Measurements from ENCODE around the gene PEX26. TPM values are rescaled to one million over a fixed set of nuclear protein-coding genes. Genes with fewer than 3 reads are reported as not detected.

PEX26 gene
- total and polyA plus RNA-seq, 4 donors = 3.5 to 21.0 (median 16.9) TPM

DNA sequence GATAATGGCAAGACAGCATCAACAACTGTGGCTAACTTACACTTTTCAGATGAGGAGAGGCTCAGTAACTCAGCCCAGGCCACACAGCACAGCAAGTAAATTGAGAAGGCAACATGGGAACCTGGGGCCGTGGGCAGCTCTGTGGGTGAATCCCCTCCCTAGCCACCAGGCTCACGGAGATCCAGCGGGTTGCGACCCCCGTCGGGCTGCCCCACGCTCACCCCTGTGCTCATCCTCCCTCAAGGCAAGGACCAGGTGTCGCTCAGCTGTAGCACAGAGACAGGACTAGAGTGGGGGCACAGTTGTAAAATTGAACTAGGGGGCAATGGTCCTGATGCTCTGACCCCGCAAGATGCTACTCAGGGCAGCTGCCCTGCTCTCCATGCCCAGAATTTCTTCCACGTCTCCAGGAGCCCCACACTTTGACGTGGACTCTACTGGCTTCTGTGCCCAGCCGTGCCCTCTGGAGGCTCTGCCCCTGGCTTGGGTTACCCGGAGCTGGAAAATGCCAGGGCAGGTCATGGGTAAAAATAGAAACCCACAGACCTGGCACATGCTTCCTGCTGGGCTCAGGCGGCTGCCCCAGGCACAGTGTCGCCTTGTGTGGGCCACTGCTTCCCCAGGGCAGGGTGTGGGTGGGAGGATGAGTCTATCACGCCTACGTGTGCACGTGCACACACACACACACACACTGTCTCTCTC, 41.8 kb downstream of the PEX26 start:
- peaks cover 0 to 4% (median 0%) of the 10 kb centered on the region in 4 donors for H3K4me1 ChIP-seq (ENCODE audit: control insufficient read depth in 4 of 4, insufficient read depth in 4 of 4, low read length in 3 of 4)
- H3K27ac ChIP-seq (ENCODE audit: low read depth in 1 of 2, low read length in 2 of 2) = no peak overlapping the region
- no peak overlapping the region for H3K4me3 ChIP-seq (ENCODE audit: low read depth in 1 of 3, low read length in 3 of 3)
- DNase-seq (ENCODE audit: low spot score) = no peak
- H3K9me3 ChIP-seq (ENCODE audit: control insufficient read depth in 4 of 4, low read length in 3 of 4) = no peaks in the 10 kb centered on the region
- H3K36me3 ChIP-seq (ENCODE audit: control insufficient read depth in 4 of 4, insufficient read depth in 3 of 4, low read depth in 1 of 4, low read length in 3 of 4) = no peaks in the 10 kb centered on the region
- TF ChIP-seq, protein P1, sequence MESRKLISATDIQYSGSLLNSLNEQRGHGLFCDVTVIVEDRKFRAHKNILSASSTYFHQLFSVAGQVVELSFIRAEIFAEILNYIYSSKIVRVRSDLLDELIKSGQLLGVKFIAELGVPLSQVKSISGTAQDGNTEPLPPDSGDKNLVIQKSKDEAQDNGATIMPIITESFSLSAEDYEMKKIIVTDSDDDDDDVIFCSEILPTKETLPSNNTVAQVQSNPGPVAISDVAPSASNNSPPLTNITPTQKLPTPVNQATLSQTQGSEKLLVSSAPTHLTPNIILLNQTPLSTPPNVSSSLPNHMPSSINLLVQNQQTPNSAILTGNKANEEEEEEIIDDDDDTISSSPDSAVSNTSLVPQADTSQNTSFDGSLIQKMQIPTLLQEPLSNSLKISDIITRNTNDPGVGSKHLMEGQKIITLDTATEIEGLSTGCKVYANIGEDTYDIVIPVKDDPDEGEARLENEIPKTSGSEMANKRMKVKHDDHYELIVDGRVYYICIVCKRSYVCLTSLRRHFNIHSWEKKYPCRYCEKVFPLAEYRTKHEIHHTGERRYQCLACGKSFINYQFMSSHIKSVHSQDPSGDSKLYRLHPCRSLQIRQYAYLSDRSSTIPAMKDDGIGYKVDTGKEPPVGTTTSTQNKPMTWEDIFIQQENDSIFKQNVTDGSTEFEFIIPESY (IDR thresholded peaks at IDR 0.05) = no peak
- TF ChIP-seq FOXA1 (IDR thresholded peaks at IDR 0.05) (no peak), NR2F2 (IDR thresholded peaks at IDR 0.05) (no peak), EGR1 (IDR thresholded peaks at IDR 0.05; ENCODE audit: low read depth in 2 of 2) (no peak), GABPA (IDR thresholded peaks at IDR 0.05 in 1 of 2, conservative IDR thresholded peaks at IDR 0.05 in 1 of 2) (no peak)
- no peak overlapping the region for H3K9ac ChIP-seq (ENCODE audit: low read depth in 1 of 2, low read length in 2 of 2)
- WGBS = 69% methylated on average over 18 of the region's 18 CpGs
- no peaks in the 10 kb centered on the region for H3K27me3 ChIP-seq (ENCODE audit: control insufficient read depth in 4 of 4, insufficient read depth in 4 of 4, low read length in 3 of 4)

DNA sequence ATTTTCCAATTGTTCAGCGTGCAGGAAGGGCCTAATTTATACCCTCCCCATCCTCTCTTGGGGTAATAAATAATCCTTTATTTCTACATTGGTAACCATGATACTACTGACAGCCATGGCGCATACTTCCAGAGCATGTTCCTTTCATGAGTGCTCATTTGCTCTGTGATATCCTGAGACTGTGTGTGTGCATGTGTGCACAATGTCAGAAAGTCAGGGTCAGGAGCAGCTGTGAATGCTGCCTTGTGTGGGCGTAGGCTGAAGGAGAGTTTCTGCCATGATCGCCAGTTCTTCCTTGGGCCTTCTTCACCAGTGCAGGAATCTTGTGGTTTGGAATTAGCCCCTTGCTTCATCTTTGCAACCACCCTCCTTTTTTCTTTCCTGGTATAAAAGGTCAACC, 43.1 kb downstream of the PEX26 start:
- 98% methylated on average over 4 of the region's 4 CpGs for WGBS
- Histone ChIP-seq H3K4me3 (ENCODE audit: low read depth in 1 of 3, low read length in 3 of 3) (no peak overlapping the region), H3K27ac (ENCODE audit: low read depth in 1 of 2, low read length in 2 of 2) (no peak overlapping the region), H3K36me3 (ENCODE audit: control insufficient read depth in 4 of 4, insufficient read depth in 3 of 4, low read depth in 1 of 4, low read length in 3 of 4) (no peaks in the 10 kb centered on the region), H3K9ac (ENCODE audit: low read depth in 1 of 2, low read length in 2 of 2) (no peak overlapping the region), H3K9me3 (ENCODE audit: control insufficient read depth in 4 of 4, low read length in 3 of 4) (no peaks in the 10 kb centered on the region), H3K4me1 (ENCODE audit: control insufficient read depth in 4 of 4, insufficient read depth in 4 of 4, low read length in 3 of 4) (peaks cover 0 to 4% (median 0%) of the 10 kb centered on the region in 4 donors), H3K27me3 (ENCODE audit: control insufficient read depth in 4 of 4, insufficient read depth in 4 of 4, low read length in 3 of 4) (no peaks in the 10 kb centered on the region)
- TF ChIP-seq, protein P1 (IDR thresholded peaks at IDR 0.05) = no peak
- TF ChIP-seq RXRA (IDR thresholded peaks at IDR 0.05) = no peak
- TF ChIP-seq YY1 (IDR thresholded peaks at IDR 0.05) = no peak
- no peak for TF ChIP-seq HNF4A (conservative IDR thresholded peaks at IDR 0.05)
- no peak for TF ChIP-seq HNF4G (IDR thresholded peaks at IDR 0.05)
- TF ChIP-seq NR2F2 (IDR thresholded peaks at IDR 0.05) = no peak
- TF ChIP-seq, protein P2, sequence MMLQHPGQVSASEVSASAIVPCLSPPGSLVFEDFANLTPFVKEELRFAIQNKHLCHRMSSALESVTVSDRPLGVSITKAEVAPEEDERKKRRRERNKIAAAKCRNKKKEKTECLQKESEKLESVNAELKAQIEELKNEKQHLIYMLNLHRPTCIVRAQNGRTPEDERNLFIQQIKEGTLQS (IDR thresholded peaks at IDR 0.05) = no peak
- TF ChIP-seq, protein P3, sequence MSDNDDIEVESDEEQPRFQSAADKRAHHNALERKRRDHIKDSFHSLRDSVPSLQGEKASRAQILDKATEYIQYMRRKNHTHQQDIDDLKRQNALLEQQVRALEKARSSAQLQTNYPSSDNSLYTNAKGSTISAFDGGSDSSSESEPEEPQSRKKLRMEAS (IDR thresholded peaks at IDR 0.05) = no peak
- TF ChIP-seq RAD21 (IDR thresholded peaks at IDR 0.05) = no peak
- no peak for TF ChIP-seq GABPA (IDR thresholded peaks at IDR 0.05 in 1 of 2, conservative IDR thresholded peaks at IDR 0.05 in 1 of 2)
- no peak for TF ChIP-seq SP1 (IDR thresholded peaks at IDR 0.05)
- no peak for TF ChIP-seq FOXA2 (IDR thresholded peaks at IDR 0.05)
- TF ChIP-seq, protein P4, sequence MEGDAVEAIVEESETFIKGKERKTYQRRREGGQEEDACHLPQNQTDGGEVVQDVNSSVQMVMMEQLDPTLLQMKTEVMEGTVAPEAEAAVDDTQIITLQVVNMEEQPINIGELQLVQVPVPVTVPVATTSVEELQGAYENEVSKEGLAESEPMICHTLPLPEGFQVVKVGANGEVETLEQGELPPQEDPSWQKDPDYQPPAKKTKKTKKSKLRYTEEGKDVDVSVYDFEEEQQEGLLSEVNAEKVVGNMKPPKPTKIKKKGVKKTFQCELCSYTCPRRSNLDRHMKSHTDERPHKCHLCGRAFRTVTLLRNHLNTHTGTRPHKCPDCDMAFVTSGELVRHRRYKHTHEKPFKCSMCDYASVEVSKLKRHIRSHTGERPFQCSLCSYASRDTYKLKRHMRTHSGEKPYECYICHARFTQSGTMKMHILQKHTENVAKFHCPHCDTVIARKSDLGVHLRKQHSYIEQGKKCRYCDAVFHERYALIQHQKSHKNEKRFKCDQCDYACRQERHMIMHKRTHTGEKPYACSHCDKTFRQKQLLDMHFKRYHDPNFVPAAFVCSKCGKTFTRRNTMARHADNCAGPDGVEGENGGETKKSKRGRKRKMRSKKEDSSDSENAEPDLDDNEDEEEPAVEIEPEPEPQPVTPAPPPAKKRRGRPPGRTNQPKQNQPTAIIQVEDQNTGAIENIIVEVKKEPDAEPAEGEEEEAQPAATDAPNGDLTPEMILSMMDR (IDR thresholded peaks at IDR 0.05; ENCODE audit: low read depth, low read length, missing input control) = no peak
- TF ChIP-seq FOXA1 (IDR thresholded peaks at IDR 0.05) = no peak
- TF ChIP-seq EGR1 (IDR thresholded peaks at IDR 0.05; ENCODE audit: low read depth in 2 of 2) = no peak
- no peak for TF ChIP-seq JUND (IDR thresholded peaks at IDR 0.05)
- no peak for TF ChIP-seq TAF1 (conservative IDR thresholded peaks at IDR 0.05)
- TF ChIP-seq, protein P5, sequence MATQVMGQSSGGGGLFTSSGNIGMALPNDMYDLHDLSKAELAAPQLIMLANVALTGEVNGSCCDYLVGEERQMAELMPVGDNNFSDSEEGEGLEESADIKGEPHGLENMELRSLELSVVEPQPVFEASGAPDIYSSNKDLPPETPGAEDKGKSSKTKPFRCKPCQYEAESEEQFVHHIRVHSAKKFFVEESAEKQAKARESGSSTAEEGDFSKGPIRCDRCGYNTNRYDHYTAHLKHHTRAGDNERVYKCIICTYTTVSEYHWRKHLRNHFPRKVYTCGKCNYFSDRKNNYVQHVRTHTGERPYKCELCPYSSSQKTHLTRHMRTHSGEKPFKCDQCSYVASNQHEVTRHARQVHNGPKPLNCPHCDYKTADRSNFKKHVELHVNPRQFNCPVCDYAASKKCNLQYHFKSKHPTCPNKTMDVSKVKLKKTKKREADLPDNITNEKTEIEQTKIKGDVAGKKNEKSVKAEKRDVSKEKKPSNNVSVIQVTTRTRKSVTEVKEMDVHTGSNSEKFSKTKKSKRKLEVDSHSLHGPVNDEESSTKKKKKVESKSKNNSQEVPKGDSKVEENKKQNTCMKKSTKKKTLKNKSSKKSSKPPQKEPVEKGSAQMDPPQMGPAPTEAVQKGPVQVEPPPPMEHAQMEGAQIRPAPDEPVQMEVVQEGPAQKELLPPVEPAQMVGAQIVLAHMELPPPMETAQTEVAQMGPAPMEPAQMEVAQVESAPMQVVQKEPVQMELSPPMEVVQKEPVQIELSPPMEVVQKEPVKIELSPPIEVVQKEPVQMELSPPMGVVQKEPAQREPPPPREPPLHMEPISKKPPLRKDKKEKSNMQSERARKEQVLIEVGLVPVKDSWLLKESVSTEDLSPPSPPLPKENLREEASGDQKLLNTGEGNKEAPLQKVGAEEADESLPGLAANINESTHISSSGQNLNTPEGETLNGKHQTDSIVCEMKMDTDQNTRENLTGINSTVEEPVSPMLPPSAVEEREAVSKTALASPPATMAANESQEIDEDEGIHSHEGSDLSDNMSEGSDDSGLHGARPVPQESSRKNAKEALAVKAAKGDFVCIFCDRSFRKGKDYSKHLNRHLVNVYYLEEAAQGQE (IDR thresholded peaks at IDR 0.05) = no peak
- no peak for DNase-seq (ENCODE audit: low spot score)

All from liver (tissue), 9 donors.